Epithelial cell of proximal tubule (primary cell): ENCODE results near the gene CIBAR2. TPM values are rescaled to one million over a fixed set of nuclear protein-coding genes. Genes with fewer than 3 reads are reported as not detected.

Experiments
- DNase-seq: peaks from one replicate; pipeline ENCODE4 v3.0.0-alpha.2; 2011; ENCODE audit warnings: low read depth
- H3K4me3 ChIP-seq: 2 replicates; pipeline ENCODE4 v1.5.1; 2011; ENCODE audit warnings: low read depth, mild to moderate bottlenecking, low read length
- total RNA-seq: library from RNA; depleted of rRNA; stranded (reverse); fragments of >200 nt; gene quantifications from 2 replicates; pipeline ENCODE4 v1.2.3, GENCODE V29; 2015
- TF ChIP-seq, protein P1 (sequence below): conservative IDR thresholded peaks from 2 replicates; pipeline ENCODE4 v1.5.1; 2012; ENCODE audit warnings: low read depth, mild to moderate bottlenecking, low read length

The CIBAR2 gene
- total RNA-seq, 1 donor from 2014 or later: not detected

DNA sequence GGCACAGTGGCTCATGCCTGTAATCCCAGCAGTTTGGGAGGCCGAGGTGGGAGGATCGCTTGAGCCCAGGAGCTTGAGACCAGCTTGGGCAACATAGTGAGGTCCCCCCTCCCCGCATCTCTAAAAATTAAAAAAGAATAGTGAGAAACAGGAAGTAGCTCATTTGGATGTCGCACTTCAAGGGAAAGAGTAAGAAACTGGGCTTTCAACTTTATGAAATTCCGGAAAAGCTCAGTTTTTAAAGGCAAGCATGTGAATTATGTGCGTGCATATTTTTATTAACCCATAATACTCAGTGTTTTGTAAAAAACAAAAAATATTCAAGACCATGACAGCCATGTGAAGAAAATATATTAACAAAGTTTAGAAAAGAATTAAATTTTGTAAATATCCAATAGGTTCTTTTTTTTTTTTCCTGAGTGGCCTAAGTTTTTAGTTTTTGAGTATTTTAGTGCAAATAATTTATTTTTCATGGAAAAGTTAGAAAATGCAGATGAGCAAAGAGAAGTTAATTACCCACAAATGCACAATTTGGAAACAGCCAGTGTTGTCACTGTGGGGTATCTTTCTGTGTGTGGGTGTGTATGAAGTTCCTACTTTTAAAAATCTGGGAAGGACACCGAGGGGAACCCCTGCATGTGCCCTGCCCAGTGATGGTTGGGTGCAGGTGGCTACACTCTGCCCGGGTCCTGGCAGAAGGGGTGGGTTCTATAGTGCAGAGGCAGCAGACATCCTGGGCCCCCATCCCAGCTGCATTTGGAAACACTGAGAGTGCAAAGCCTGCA is 40.0 kb downstream of the CIBAR2 start:
- no peak for DNase-seq
- TF ChIP-seq, protein P1, sequence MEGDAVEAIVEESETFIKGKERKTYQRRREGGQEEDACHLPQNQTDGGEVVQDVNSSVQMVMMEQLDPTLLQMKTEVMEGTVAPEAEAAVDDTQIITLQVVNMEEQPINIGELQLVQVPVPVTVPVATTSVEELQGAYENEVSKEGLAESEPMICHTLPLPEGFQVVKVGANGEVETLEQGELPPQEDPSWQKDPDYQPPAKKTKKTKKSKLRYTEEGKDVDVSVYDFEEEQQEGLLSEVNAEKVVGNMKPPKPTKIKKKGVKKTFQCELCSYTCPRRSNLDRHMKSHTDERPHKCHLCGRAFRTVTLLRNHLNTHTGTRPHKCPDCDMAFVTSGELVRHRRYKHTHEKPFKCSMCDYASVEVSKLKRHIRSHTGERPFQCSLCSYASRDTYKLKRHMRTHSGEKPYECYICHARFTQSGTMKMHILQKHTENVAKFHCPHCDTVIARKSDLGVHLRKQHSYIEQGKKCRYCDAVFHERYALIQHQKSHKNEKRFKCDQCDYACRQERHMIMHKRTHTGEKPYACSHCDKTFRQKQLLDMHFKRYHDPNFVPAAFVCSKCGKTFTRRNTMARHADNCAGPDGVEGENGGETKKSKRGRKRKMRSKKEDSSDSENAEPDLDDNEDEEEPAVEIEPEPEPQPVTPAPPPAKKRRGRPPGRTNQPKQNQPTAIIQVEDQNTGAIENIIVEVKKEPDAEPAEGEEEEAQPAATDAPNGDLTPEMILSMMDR: no peak
- H3K4me3 ChIP-seq: no peak overlapping the region

DNA sequence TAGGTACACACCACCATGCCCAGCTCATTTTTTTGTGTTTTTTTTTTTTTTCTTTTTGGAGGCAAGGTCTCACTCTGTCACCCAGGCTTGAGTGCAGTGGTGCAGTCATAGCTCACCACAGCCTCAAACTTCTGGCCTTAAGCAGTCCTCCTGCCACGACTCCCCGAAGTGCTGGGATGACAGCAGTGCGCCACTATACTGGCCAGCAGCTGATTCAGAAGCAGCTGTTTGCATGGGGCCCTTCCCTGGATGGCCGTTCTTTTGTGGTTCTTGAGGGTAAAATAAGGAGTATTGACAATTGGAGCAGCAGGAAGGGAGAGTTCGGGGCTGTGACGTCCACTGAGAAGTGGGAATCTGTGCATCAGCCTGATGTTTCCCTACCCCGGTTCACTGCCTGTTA is 43.1 kb downstream of the CIBAR2 start:
- no peak overlapping the region for H3K4me3 ChIP-seq
- TF ChIP-seq, protein P1: no peak
- no peak for DNase-seq

DNA sequence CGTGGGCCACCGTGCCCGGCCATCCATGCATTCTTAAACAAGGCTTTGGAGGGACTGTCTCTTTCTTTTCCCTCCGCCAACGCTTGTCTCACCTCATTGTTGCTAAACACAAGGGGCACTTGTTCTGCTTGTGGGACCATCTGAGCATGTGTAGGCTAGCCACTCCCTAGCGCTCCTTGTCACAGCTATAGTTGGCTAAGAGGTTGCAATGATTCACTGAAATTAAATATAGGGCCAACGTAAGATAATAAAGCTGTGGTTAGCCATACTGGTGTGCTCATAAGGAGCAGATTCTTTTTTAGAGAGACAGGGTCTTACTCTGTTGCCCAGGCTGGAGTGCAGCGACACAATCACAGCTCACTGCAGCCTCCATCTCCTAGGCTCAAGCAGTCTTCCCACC is 43.5 kb downstream of the CIBAR2 start:
- DNase-seq: no peak
- TF ChIP-seq, protein P1: no peak
- no peak overlapping the region for H3K4me3 ChIP-seq

DNA sequence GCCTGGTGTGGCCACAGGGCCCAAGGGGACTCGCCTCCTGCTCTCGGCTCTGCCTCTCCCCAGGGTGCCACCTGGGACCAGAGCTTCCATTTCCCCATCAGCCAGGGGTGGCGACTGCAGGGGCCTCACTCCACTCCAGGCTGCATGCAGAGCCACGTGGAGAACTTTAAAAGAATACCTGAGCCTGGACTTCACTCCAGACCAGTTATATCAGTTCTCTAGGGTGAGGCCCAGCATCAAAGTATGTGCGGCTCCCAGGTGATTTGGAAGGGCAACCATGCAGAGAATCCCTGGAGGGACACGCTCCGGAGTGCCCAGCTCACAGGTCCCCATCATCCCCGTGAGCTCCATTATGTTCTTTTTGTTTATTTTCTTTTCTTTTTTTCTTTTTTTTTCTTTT is 44.8 kb downstream of the CIBAR2 start:
- TF ChIP-seq, protein P1: no peak
- H3K4me3 ChIP-seq: no peak overlapping the region
- DNase-seq: no peak

DNA sequence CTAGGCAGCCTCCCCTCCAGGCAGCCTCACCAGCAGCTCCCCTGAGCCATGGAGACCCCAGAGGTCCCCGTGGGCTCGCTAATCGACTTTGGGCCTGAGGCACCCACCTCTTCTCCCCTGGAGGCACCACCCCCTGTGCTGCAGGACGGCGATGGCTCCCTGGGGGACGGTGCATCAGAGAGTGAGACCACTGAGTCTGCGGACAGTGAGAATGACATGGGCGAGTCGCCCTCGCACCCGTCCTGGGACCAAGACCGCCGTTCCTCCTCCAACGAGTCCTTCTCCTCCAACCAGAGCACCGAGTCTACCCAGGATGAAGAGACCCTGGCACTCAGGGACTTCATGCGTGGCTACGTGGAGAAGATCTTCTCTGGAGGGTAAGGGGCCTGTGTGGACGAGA is 45.2 kb downstream of the CIBAR2 start:
- TF ChIP-seq, protein P1: no peak
- no peak overlapping the region for H3K4me3 ChIP-seq
- no peak for DNase-seq

DNA sequence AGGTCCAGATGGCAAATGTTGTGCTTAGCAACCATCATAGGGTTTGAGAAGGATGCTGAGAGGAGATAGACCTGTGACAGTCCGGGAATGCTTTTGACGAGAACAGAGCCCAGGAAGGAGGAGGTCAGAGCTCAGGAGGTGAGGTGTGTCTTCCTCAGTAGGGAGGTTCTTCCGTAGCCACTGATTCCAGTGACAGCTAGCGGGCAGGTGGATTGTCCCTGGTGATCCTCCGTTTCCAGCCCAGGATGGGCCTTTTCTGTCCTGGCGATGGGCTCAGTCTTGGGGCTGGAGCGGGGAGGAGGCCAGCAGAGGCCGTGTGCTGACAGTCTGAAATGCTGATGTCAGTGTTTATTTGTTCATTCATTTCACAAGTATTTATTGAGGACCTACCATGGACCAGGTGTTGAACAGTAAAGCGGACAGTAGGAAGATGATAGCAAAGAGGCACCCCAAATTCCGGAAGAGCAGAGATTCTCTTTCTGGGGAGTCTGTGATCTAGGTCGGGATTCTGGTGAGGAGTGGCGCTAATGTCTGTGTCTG is 45.9 kb downstream of the CIBAR2 start:
- no peak for DNase-seq
- H3K4me3 ChIP-seq: no peak overlapping the region
- TF ChIP-seq, protein P1: no peak

DNA sequence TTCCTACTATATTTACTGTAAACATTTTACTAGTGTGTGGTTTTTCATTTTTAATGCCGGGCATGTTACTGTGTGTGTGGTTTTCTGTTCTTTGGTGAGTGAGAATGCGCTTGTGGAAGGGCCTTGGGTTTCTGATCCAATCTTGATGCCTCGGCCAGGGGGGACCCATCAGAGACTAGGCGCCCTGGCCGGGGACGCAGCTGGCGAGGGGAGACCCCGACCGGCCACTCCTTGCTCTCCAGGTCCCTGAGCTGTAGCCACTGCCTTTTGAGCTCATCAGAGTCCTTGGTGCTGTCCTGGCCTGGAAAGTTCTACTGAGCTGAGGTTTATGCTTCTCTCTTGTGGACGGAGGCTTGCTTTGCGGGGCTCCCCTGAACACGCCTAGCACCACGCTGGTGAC is 47.2 kb downstream of the CIBAR2 start:
- TF ChIP-seq, protein P1: no peak
- H3K4me3 ChIP-seq: no peak overlapping the region
- no peak for DNase-seq
